ENCODE data around the gene ALDH16A1.

DNA sequence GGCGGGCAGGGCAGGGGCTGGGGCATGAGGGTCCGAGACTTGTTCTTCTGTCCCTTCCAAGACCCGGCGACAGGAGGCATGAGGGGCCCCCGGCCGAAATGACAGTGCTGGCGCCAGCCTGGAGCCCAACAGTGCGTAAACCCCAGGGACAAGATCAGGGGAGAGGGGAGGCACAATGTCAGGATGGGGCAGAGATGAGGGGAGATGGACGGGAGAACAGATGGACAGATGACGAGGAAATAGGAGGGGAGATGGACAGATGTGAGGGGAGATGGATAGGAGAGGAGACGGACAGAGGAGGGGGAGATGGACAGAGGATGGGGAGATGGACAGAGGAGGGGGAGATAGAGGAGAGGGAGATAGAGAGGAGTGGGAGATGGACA, 21.5 kb downstream of the ALDH16A1 start:
- TF ChIP-seq, protein P1, sequence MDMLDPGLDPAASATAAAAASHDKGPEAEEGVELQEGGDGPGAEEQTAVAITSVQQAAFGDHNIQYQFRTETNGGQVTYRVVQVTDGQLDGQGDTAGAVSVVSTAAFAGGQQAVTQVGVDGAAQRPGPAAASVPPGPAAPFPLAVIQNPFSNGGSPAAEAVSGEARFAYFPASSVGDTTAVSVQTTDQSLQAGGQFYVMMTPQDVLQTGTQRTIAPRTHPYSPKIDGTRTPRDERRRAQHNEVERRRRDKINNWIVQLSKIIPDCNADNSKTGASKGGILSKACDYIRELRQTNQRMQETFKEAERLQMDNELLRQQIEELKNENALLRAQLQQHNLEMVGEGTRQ (IDR thresholded peaks at IDR 0.05; ENCODE audit: borderline replicate concordance, low read depth, low read length) = no peak
- TF ChIP-seq CHD2 (IDR thresholded peaks at IDR 0.05; ENCODE audit: borderline replicate concordance, low read depth, low read length) (no peak), CREB1 (IDR thresholded peaks at IDR 0.05; ENCODE audit: low read depth) (no peak), NR2C2 (IDR thresholded peaks at IDR 0.05; ENCODE audit: borderline replicate concordance, control insufficient read depth, insufficient read length, low read depth) (no peak), NRF1 (conservative IDR thresholded peaks at IDR 0.05; ENCODE audit: low read depth, low read length) (no peak), SUPT20H (IDR thresholded peaks at IDR 0.05; ENCODE audit: borderline replicate concordance, control insufficient read depth, low read depth, low read length) (no peak), HCFC1 (IDR thresholded peaks at IDR 0.05; ENCODE audit: low read length) (no peak), POLR2A (IDR thresholded peaks at IDR 0.05; ENCODE audit: low read depth, low read length) (no peak), DPF2 (IDR thresholded peaks at IDR 0.05) (no peak), BACH1 (IDR thresholded peaks at IDR 0.05; ENCODE audit: borderline replicate concordance) (no peak), RFX5 (IDR thresholded peaks at IDR 0.05; ENCODE audit: low read depth, low read length) (no peak), MTA3 (IDR thresholded peaks at IDR 0.05; ENCODE audit: borderline replicate concordance, low read length) (no peak)
- TF ChIP-seq, protein P2, sequence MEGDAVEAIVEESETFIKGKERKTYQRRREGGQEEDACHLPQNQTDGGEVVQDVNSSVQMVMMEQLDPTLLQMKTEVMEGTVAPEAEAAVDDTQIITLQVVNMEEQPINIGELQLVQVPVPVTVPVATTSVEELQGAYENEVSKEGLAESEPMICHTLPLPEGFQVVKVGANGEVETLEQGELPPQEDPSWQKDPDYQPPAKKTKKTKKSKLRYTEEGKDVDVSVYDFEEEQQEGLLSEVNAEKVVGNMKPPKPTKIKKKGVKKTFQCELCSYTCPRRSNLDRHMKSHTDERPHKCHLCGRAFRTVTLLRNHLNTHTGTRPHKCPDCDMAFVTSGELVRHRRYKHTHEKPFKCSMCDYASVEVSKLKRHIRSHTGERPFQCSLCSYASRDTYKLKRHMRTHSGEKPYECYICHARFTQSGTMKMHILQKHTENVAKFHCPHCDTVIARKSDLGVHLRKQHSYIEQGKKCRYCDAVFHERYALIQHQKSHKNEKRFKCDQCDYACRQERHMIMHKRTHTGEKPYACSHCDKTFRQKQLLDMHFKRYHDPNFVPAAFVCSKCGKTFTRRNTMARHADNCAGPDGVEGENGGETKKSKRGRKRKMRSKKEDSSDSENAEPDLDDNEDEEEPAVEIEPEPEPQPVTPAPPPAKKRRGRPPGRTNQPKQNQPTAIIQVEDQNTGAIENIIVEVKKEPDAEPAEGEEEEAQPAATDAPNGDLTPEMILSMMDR (IDR thresholded peaks at IDR 0.05 in 2 of 3, conservative IDR thresholded peaks at IDR 0.05 in 1 of 3; ENCODE audit: control insufficient read depth in 2 of 3, extremely low read depth in 1 of 3, insufficient read depth in 1 of 3, low read depth in 3 of 3, low read length in 3 of 3) = no peak

Data from GM12878 (cell line).